Measurements from ENCODE around the gene ATG9B. TPM values are rescaled to one million over a fixed set of nuclear protein-coding genes. Genes with fewer than 3 reads are reported as not detected.

ATG9B gene
- total and polyA plus RNA-seq, 9 of the 15 experiments (the other 6 are each of a cell fraction or from before 2014, with no cell fraction given), result 0.29 to 8.0 (median 2.1) TPM

GRCh38 chr7:151008511-151009323 is 15.6 kb downstream of the ATG9B start (continued):
- TF ChIP-seq ZNF561 (CRISPR knock-in tag; conservative IDR thresholded peaks at IDR 0.05) (no peak), MXI1 (IDR thresholded peaks at IDR 0.05; ENCODE audit: low read depth, low read length) (peak; percentile 25; the same call in 1 of the 2 replicates), RNF219 (CRISPR knock-in tag; IDR thresholded peaks at IDR 0.05) (no peak), SP1 (CRISPR knock-in tag; IDR thresholded peaks at IDR 0.05) (peak; percentile 90), ZKSCAN3 (CRISPR knock-in tag; IDR thresholded peaks at IDR 0.05) (no peak), NR4A1 (CRISPR knock-in tag; IDR thresholded peaks at IDR 0.05) (peak; percentile 53), NR4A1 (tag; IDR thresholded peaks at IDR 0.05) (peak; percentile 86), NR1H2 (CRISPR knock-in tag; IDR thresholded peaks at IDR 0.05) (no peak), IFI16 (CRISPR knock-in tag; IDR thresholded peaks at IDR 0.05) (0 out of 2 replicates have a peak, but pooled peaks have one; percentile 60), ZNF77 (CRISPR knock-in tag; IDR thresholded peaks at IDR 0.05) (no peak), SIRT6 (IDR thresholded peaks at IDR 0.05; ENCODE audit: low read depth, low read length) (no peak), CUX1 (CRISPR knock-in tag; IDR thresholded peaks at IDR 0.05) (no peak), NFIX (CRISPR knock-in tag; IDR thresholded peaks at IDR 0.05; ENCODE audit: low read depth) (no peak), ARID3B (CRISPR knock-in tag; IDR thresholded peaks at IDR 0.05; ENCODE audit: borderline replicate concordance) (0 out of 2 replicates have a peak, but pooled peaks have one; percentile 73), ELK1 (CRISPR knock-in tag; IDR thresholded peaks at IDR 0.05) (no peak)
